ENCODE data around the gene ZNF793.

DNA sequence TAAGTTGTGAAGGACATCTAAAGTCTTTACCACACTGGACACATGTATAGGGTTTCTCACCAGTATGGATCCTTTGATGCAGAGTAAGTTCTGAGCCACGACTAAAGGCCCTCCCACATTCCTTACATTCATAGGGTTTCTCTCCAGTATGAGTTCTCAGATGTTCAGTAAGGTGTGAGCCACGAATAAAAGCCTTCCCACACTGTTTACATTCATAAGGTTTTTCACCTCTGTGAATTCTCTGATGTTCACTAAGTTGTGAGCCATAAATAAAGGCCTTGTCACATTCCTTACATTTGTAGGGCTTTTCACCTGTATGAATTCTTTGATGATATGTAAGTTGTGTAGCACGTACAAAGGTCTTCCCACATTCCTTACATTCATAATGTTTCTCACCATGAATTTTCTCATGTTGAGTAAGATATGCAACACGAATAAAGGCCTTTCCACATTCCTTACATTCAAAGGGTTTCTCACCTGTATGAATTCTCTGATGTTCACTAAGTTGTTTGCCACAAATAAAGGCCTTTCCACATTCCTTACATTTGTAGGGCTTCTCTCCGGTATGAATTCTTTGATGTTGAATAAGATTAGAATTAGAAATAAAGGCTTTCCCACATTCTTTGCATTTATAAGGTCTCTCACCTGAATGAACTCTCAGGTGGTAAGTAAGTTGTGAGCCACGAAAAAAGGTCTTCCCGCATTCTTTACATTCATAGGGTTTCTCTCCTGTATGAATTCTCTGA is 58.1 kb downstream of the ZNF793 start:
- TF ChIP-seq, protein P1, sequence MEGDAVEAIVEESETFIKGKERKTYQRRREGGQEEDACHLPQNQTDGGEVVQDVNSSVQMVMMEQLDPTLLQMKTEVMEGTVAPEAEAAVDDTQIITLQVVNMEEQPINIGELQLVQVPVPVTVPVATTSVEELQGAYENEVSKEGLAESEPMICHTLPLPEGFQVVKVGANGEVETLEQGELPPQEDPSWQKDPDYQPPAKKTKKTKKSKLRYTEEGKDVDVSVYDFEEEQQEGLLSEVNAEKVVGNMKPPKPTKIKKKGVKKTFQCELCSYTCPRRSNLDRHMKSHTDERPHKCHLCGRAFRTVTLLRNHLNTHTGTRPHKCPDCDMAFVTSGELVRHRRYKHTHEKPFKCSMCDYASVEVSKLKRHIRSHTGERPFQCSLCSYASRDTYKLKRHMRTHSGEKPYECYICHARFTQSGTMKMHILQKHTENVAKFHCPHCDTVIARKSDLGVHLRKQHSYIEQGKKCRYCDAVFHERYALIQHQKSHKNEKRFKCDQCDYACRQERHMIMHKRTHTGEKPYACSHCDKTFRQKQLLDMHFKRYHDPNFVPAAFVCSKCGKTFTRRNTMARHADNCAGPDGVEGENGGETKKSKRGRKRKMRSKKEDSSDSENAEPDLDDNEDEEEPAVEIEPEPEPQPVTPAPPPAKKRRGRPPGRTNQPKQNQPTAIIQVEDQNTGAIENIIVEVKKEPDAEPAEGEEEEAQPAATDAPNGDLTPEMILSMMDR (IDR thresholded peaks at IDR 0.05) = no peak
- TF ChIP-seq POLR2A (IDR thresholded peaks at IDR 0.05) = no peak
